ENCODE measurements around the gene LBHD2. TPM values are rescaled to one million over a fixed set of nuclear protein-coding genes. Genes with fewer than 3 reads are reported as not detected.

The LBHD2 gene
- total RNA-seq, 1 donor from 2014 or later, result 0.94 TPM

- DNase-seq (ENCODE audit: low read depth), result no peak
These were observed 45.4 kb downstream of the LBHD2 start for GRCh38 chr14:103129301-103130016.

GRCh38 chr14:103130017-103130764 is 46.2 kb downstream of the LBHD2 start:
- no peak for DNase-seq (ENCODE audit: low read depth)

- peak; percentile 87 for DNase-seq (ENCODE audit: low read depth)
These were observed 47.0 kb downstream of the LBHD2 start for GRCh38 chr14:103130965-103131364.

GRCh38 chr14:103131580-103131979 is 47.6 kb downstream of the LBHD2 start:
- no peak for DNase-seq (ENCODE audit: low read depth)

- no peak for DNase-seq (ENCODE audit: low read depth)
These were observed 48.6 kb downstream of the LBHD2 start for GRCh38 chr14:103132381-103133209.

GRCh38 chr14:103133210-103134140 is 49.5 kb downstream of the LBHD2 start:
- no peak for DNase-seq (ENCODE audit: low read depth)

GRCh38 chr14:103134405-103134804 is 50.4 kb downstream of the LBHD2 start:
- DNase-seq (ENCODE audit: low read depth), result no peak

- DNase-seq (ENCODE audit: low read depth), result no peak
These were observed 50.9 kb downstream of the LBHD2 start for GRCh38 chr14:103134919-103135318.

GRCh38 chr14:103135333-103136260 is 51.6 kb downstream of the LBHD2 start:
- no peak for DNase-seq (ENCODE audit: low read depth)

- DNase-seq (ENCODE audit: low read depth), result peak; percentile 62
These were observed 52.6 kb downstream of the LBHD2 start for GRCh38 chr14:103136388-103137271.

- DNase-seq (ENCODE audit: low read depth), result no peak
These were observed 53.8 kb downstream of the LBHD2 start for GRCh38 chr14:103137689-103138300.

- no peak for DNase-seq (ENCODE audit: low read depth)
These were observed 54.5 kb downstream of the LBHD2 start for GRCh38 chr14:103138301-103139131.

GRCh38 chr14:103139132-103140025 is 55.4 kb downstream of the LBHD2 start:
- DNase-seq (ENCODE audit: low read depth), result no peak

Measured in myocyte (in vitro differentiated cells).